ENCODE data around the gene KRTAP5-10. TPM values are rescaled to one million over a fixed set of nuclear protein-coding genes. Genes with fewer than 3 reads are reported as not detected.
"Not testable (repeated sequence)": the region's sequence is repeated elsewhere in the genome, so short reads cannot be mapped to it uniquely, and the experiment has no call there.

Gene KRTAP5-10
- total RNA-seq, 1 donor, result not detected

- no peak for DNase-seq (ENCODE audit: low read depth)
- H3K4me3 ChIP-seq (ENCODE audit: low read depth, low read length), result no peak overlapping the region
- TF ChIP-seq, protein P1, sequence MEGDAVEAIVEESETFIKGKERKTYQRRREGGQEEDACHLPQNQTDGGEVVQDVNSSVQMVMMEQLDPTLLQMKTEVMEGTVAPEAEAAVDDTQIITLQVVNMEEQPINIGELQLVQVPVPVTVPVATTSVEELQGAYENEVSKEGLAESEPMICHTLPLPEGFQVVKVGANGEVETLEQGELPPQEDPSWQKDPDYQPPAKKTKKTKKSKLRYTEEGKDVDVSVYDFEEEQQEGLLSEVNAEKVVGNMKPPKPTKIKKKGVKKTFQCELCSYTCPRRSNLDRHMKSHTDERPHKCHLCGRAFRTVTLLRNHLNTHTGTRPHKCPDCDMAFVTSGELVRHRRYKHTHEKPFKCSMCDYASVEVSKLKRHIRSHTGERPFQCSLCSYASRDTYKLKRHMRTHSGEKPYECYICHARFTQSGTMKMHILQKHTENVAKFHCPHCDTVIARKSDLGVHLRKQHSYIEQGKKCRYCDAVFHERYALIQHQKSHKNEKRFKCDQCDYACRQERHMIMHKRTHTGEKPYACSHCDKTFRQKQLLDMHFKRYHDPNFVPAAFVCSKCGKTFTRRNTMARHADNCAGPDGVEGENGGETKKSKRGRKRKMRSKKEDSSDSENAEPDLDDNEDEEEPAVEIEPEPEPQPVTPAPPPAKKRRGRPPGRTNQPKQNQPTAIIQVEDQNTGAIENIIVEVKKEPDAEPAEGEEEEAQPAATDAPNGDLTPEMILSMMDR (IDR thresholded peaks at IDR 0.05; ENCODE audit: insufficient read depth, low read depth, low read length), result no peak
These were observed 26.7 kb upstream of the KRTAP5-10 start for GRCh38 chr11:71538666-71538990.

DNA sequence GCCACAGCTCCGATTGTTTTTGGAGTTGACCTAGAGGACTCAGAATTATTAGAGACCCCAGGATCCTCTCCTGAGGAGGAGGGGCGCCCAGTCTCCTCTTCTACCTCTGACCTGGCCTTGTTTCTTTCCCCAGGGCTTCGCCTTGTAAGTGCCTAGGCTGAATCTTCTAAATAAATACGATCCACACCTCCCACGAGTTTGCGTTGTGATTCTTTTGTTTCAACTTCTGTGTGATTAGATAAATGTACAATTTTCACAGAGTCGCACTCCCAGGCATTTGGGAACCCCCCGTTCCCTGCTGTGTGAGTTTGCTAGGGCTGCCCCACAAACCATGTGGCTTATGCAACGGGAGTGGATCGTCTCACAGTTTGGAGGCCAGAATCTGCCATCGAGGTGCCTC, 26.3 kb upstream of the KRTAP5-10 start:
- no peak for DNase-seq (ENCODE audit: low read depth)

GRCh38 chr11:71539971-71540370, 25.4 kb upstream of the KRTAP5-10 start:
- not testable (repeated sequence) for H3K4me3 ChIP-seq (ENCODE audit: low read depth, low read length); DNase-seq (ENCODE audit: low read depth)

More for the DNA sequence above, 26.3 kb upstream of the KRTAP5-10 start:
- TF ChIP-seq, protein P1 (IDR thresholded peaks at IDR 0.05; ENCODE audit: insufficient read depth, low read depth, low read length), result no peak
- H3K4me3 ChIP-seq (ENCODE audit: low read depth, low read length), result no peak overlapping the region

DNA sequence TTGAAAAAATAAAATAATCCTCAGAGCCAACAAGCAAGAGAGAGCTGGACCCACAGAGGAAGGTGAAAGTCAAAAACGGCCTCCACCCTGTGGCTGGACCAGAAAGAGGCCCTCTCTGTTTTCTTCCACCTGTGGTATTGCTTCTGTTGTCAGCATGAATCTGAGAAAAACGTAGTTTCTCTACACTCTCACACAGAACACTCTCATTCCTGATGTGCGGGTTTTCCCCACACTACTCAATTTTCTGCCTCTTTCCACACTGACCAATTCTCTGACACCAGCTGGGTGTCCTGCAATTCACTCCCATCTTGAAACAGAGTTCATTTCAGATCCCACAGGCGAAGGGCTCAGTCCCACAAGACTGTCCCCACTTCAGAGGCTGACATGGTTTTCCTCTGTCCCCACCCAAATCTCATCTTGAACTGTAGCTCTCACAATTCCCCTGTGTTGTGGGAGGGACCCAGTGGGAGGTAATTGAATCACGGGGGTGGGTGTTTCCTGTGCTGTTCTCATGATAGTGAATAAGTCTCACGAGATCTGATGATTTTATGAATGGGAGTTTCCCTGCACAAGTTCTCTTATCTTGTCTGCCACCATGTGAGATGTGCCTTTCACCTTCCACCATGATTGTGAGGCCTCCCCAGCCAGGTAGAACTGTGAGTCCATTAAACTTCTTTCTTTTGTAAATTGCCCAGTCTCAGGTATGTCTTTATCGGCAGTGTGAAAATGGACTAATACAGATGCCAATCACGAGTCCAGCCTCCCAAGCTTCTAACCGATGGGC, 24.6 kb upstream of the KRTAP5-10 start:
- not testable (repeated sequence) for H3K4me3 ChIP-seq (ENCODE audit: low read depth, low read length); DNase-seq (ENCODE audit: low read depth)

- TF ChIP-seq, protein P1 (IDR thresholded peaks at IDR 0.05; ENCODE audit: insufficient read depth, low read depth, low read length), result no peak
- no peak overlapping the region for H3K4me3 ChIP-seq (ENCODE audit: low read depth, low read length)
- DNase-seq (ENCODE audit: low read depth), result no peak
These were observed 23.0 kb upstream of the KRTAP5-10 start for GRCh38 chr11:71542382-71542781.

DNA sequence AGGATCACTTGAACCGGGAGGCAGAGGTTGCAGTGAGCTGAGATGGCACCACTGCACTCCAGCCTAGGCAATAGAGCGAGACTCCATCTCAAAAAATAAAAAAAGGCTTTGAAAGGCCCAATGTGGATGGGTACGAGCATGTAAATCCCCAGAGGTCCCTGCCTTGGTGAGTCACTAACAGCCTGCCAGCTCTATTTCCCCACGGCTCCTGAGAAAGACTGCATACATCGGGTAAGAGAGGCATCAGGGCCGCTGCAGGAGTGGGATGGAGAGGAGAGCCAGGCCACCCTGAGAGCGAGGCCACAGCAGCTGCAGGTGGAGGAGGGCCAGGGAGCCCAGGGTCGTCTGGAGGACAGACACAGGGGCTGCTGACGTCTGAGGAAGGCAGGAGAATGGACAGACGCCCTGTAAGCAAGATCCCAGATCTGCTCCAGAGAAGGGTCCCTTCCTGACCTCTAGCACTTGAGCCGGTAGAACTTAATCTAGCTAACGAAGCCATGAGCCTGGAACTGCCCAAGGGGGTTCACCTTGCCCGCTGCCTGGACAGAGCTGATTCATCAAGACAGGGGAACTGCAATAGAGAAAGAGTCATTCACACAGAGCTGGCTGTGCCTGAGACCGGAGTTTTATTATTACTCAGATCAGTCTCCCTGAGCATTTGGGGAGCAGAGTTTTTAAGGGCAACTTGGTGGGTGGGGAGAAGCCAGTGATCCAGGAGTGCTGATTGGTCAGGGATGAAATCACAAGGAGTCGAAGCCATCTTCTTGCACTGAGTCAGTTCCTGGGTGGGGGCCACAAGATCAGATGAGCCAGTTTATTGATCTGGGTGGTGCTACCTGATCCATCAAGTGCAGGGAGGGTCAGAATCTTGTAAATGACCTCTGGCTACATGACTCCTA, 22.2 kb upstream of the KRTAP5-10 start:
- TF ChIP-seq, protein P1 (IDR thresholded peaks at IDR 0.05; ENCODE audit: insufficient read depth, low read depth, low read length), result no peak
- no peak for DNase-seq (ENCODE audit: low read depth)

GRCh38 chr11:71543866-71544265, 21.5 kb upstream of the KRTAP5-10 start:
- no peak for DNase-seq (ENCODE audit: low read depth)
- TF ChIP-seq, protein P1 (IDR thresholded peaks at IDR 0.05; ENCODE audit: insufficient read depth, low read depth, low read length), result no peak
- H3K4me3 ChIP-seq (ENCODE audit: low read depth, low read length), result no peak overlapping the region

More for the DNA sequence above, 22.2 kb upstream of the KRTAP5-10 start:
- no peak overlapping the region for H3K4me3 ChIP-seq (ENCODE audit: low read depth, low read length)
